Mesendoderm (in vitro differentiated cells): ENCODE data around the gene CADPS.

Experiments used
- DNase-seq: peaks from one replicate; pipeline ENCODE4 v3.0.0; 2013
- H2AK5ac ChIP-seq: 2 replicates; pipeline ENCODE4 v1.6.1; 2013; ENCODE audit warnings: low read length, inconsistent platforms
- H2BK120ac ChIP-seq: 2 replicates; pipeline ENCODE4 v1.6.1; 2013; ENCODE audit warnings: low read depth, mild to moderate bottlenecking, low read length, moderate library complexity, mixed read lengths
- H2BK15ac ChIP-seq: replicated peaks from 2 replicates; pipeline ENCODE4 v1.6.1; 2013; ENCODE audit warnings: low read depth, mild to moderate bottlenecking, moderate library complexity
- H2BK5ac ChIP-seq: 2 replicates; pipeline ENCODE4 v1.6.1; 2013; ENCODE audit warnings: low read length, inconsistent platforms
- H3K18ac ChIP-seq: 2 replicates; pipeline ENCODE4 v1.6.1; 2013; ENCODE audit warnings: mild to moderate bottlenecking, low read length, mixed read lengths
- H3K23ac ChIP-seq: one replicate; pipeline ENCODE4 v1.6.1; 2013; ENCODE audit warnings: low read length
- H3K27ac ChIP-seq: 2 replicates; pipeline ENCODE4 v1.5.1; 2013; ENCODE audit warnings: low read depth, mild to moderate bottlenecking, inconsistent platforms, low read length, moderate library complexity
- H3K27me3 ChIP-seq: 2 replicates; pipeline ENCODE4 v1.6.1; 2013; ENCODE audit warnings: low read length, control low read depth, mild to moderate bottlenecking, inconsistent platforms; ENCODE audit not compliant: insufficient read depth, poor library complexity
- H3K36me3 ChIP-seq: 2 replicates; pipeline ENCODE4 v1.6.1; 2013; ENCODE audit warnings: low read length, inconsistent platforms; ENCODE audit not compliant: control insufficient read depth, insufficient read depth
- H3K4ac ChIP-seq: one replicate; pipeline ENCODE4 v1.6.1; 2013; ENCODE audit warnings: low read depth, mild to moderate bottlenecking, low read length, moderate library complexity
- H3K4me1 ChIP-seq: 2 replicates; pipeline ENCODE4 v1.6.1; 2013; ENCODE audit warnings: low read depth, low read length, inconsistent platforms; ENCODE audit not compliant: control insufficient read depth
- H3K4me2 ChIP-seq: 2 replicates; pipeline ENCODE4 v1.6.1; 2013; ENCODE audit warnings: low read length
- H3K4me3 ChIP-seq: 2 replicates; pipeline ENCODE4 v1.5.1; 2013; ENCODE audit warnings: mild to moderate bottlenecking, low read length
- H3K56ac ChIP-seq: one replicate; pipeline ENCODE4 v1.6.1; 2013; ENCODE audit warnings: low read length
- H3K79me1 ChIP-seq: 2 replicates; pipeline ENCODE4 v1.6.1; 2013; ENCODE audit warnings: low read length, inconsistent platforms
- H3K79me2 ChIP-seq: 2 replicates; pipeline ENCODE4 v1.6.1; 2013; ENCODE audit warnings: mild to moderate bottlenecking, low read length; ENCODE audit not compliant: control insufficient read depth, insufficient read depth
- H3K9ac ChIP-seq: 2 replicates; pipeline ENCODE4 v1.6.1; 2013; ENCODE audit warnings: low read length, inconsistent platforms
- H4K5ac ChIP-seq: one replicate; pipeline ENCODE4 v1.6.1; 2013; ENCODE audit warnings: low read length
- H4K8ac ChIP-seq: one replicate; pipeline ENCODE4 v1.6.1; 2013; ENCODE audit warnings: low read depth, mild to moderate bottlenecking, control low read depth, low read length, moderate library complexity
- WGBS: extraction: QIAGEN DNeasy Blood & Tissue Kit; methylation state at CpG from one replicate; pipeline ENCODE4 v1.1.7; 2013; ENCODE audit warnings: low lambda C conversion rate, missing lambda C conversion rate; ENCODE audit not compliant: insufficient coverage; ENCODE audit errors: extremely low coverage; 5-methylcytosine and 5-hydroxymethylcytosine counted together

Gene CADPS

GRCh38 chr3:62817678-62818077 is 57.5 kb downstream of the CADPS start:
- no CpG with 5 or more reads among the region's 2 CpGs for WGBS
- Histone ChIP-seq H3K27me3 (no peaks in the 10 kb centered on the region), H2AK5ac (no peak overlapping the region)

GRCh38 chr3:62815981-62816380 is 59.2 kb downstream of the CADPS start:
- Histone ChIP-seq H3K27me3 (no peaks in the 10 kb centered on the region), H2BK15ac (no peak overlapping the region), H4K8ac (no peak overlapping the region), H3K56ac (no peak overlapping the region), H4K5ac (no peak overlapping the region), H3K4me1 (no peaks in the 10 kb centered on the region), H3K36me3 (no peaks in the 10 kb centered on the region), H2AK5ac (no peak overlapping the region), H3K27ac (no peak overlapping the region), H3K4me3 (no peak overlapping the region), H2BK5ac (no peak overlapping the region), H3K4me2 (no peak overlapping the region), H3K18ac (no peak overlapping the region), H3K9ac (no peak overlapping the region), H3K23ac (no peak overlapping the region), H3K4ac (no peak overlapping the region), H2BK120ac (no peak overlapping the region), H3K79me1 (no peaks in the 10 kb centered on the region), H3K79me2 (no peaks in the 10 kb centered on the region)
- peak; percentile 30 for DNase-seq

More at GRCh38 chr3:62817678-62818077, 57.5 kb downstream of the CADPS start:
- Histone ChIP-seq H2BK5ac (no peak overlapping the region), H2BK15ac (peak overlapping the region; percentile 57), H3K79me1 (no peaks in the 10 kb centered on the region), H2BK120ac (no peak overlapping the region), H4K8ac (no peak overlapping the region), H3K36me3 (no peaks in the 10 kb centered on the region), H4K5ac (no peak overlapping the region), H3K27ac (no peak overlapping the region), H3K4me3 (no peak overlapping the region), H3K23ac (no peak overlapping the region), H3K4ac (no peak overlapping the region), H3K79me2 (no peaks in the 10 kb centered on the region), H3K9ac (no peak overlapping the region), H3K18ac (no peak overlapping the region), H3K4me1 (no peaks in the 10 kb centered on the region), H3K4me2 (no peak overlapping the region), H3K56ac (no peak overlapping the region)
- DNase-seq: no peak

GRCh38 chr3:62812631-62813030 is 62.6 kb downstream of the CADPS start:
- WGBS: no CpG with 5 or more reads among the region's 3 CpGs
- DNase-seq: no peak
- no peak overlapping the region for H4K5ac ChIP-seq
- H3K4ac ChIP-seq: no peak overlapping the region
- no peaks in the 10 kb centered on the region for H3K36me3 ChIP-seq
- H3K9ac ChIP-seq: no peak overlapping the region
- no peaks in the 10 kb centered on the region for H3K79me2 ChIP-seq
- H3K79me1 ChIP-seq: no peaks in the 10 kb centered on the region
- H3K4me1 ChIP-seq: peaks cover 2% of the 10 kb centered on the region
- no peak overlapping the region for H3K4me3 ChIP-seq
- H3K4me2 ChIP-seq: no peak overlapping the region
- H3K27ac ChIP-seq: no peak overlapping the region
- no peak overlapping the region for H2BK15ac ChIP-seq
- no peak overlapping the region for H3K23ac ChIP-seq
- H4K8ac ChIP-seq: no peak overlapping the region
- no peak overlapping the region for H3K18ac ChIP-seq
- no peak overlapping the region for H2BK5ac ChIP-seq
- H3K56ac ChIP-seq: no peak overlapping the region
- no peak overlapping the region for H2BK120ac ChIP-seq
- H3K27me3 ChIP-seq: no peaks in the 10 kb centered on the region
- H2AK5ac ChIP-seq: no peak overlapping the region

- no peak overlapping the region for H3K23ac ChIP-seq
- H3K27me3 ChIP-seq: no peaks in the 10 kb centered on the region
- no peak overlapping the region for H2BK5ac ChIP-seq
- no peak overlapping the region for H3K9ac ChIP-seq
- H2BK120ac ChIP-seq: no peak overlapping the region
- H2BK15ac ChIP-seq: no peak overlapping the region
- H3K79me2 ChIP-seq: no peaks in the 10 kb centered on the region
- H3K4ac ChIP-seq: no peak overlapping the region
- H4K8ac ChIP-seq: no peak overlapping the region
- H3K36me3 ChIP-seq: no peaks in the 10 kb centered on the region
- H3K79me1 ChIP-seq: no peaks in the 10 kb centered on the region
- no peak overlapping the region for H3K4me2 ChIP-seq
- no peak for DNase-seq
- no peak overlapping the region for H2AK5ac ChIP-seq
- no peak overlapping the region for H3K27ac ChIP-seq
- no peak overlapping the region for H4K5ac ChIP-seq
- H3K56ac ChIP-seq: no peak overlapping the region
- no peak overlapping the region for H3K18ac ChIP-seq
- H3K4me1 ChIP-seq: peaks cover 2% of the 10 kb centered on the region
- H3K4me3 ChIP-seq: no peak overlapping the region
These were observed 64.1 kb downstream of the CADPS start for GRCh38 chr3:62811119-62811518.

GRCh38 chr3:62809369-62809768 is 65.8 kb downstream of the CADPS start:
- Histone ChIP-seq H3K36me3 (no peaks in the 10 kb centered on the region), H3K4ac (no peak overlapping the region), H3K56ac (no peak overlapping the region), H2BK120ac (no peak overlapping the region), H2AK5ac (no peak overlapping the region), H3K79me2 (no peaks in the 10 kb centered on the region), H3K9ac (no peak overlapping the region), H3K4me1 (peaks cover 4% of the 10 kb centered on the region), H3K23ac (no peak overlapping the region), H4K5ac (no peak overlapping the region), H3K79me1 (no peaks in the 10 kb centered on the region), H2BK15ac (no peak overlapping the region), H4K8ac (no peak overlapping the region), H3K18ac (no peak overlapping the region), H3K27ac (no peak overlapping the region), H3K4me2 (no peak overlapping the region), H3K4me3 (no peak overlapping the region), H3K27me3 (no peaks in the 10 kb centered on the region), H2BK5ac (no peak overlapping the region)
- no peak for DNase-seq
- WGBS: no CpG with 5 or more reads among the region's 1 CpG

- Histone ChIP-seq H3K23ac (no peak overlapping the region), H3K56ac (no peak overlapping the region), H3K27ac (no peak overlapping the region), H4K5ac (no peak overlapping the region), H3K79me2 (no peaks in the 10 kb centered on the region), H3K4ac (no peak overlapping the region), H2BK120ac (no peak overlapping the region), H3K4me2 (no peak overlapping the region), H3K79me1 (no peaks in the 10 kb centered on the region), H3K27me3 (no peaks in the 10 kb centered on the region), H3K4me1 (peaks cover 4% of the 10 kb centered on the region), H2BK15ac (no peak overlapping the region), H3K4me3 (no peak overlapping the region), H2BK5ac (no peak overlapping the region), H4K8ac (no peak overlapping the region), H3K18ac (no peak overlapping the region), H3K36me3 (no peaks in the 10 kb centered on the region), H3K9ac (no peak overlapping the region), H2AK5ac (no peak overlapping the region)
- peak; percentile 39 for DNase-seq
- WGBS: no CpG with 5 or more reads among the region's 2 CpGs
These were observed 69.5 kb downstream of the CADPS start for GRCh38 chr3:62805580-62806277.
